HepG2 (cell line): Measurements from ENCODE around the gene TAPBP. TPM values are rescaled to one million over a fixed set of nuclear protein-coding genes. Genes with fewer than 3 reads are reported as not detected.

Source experiments
- ESRRA ChIP-seq: sonication (generic); formaldehyde crosslinking; IDR thresholded peaks from 2 replicates; pipeline ENCODE4 v1.5.1; 2020; ENCODE audit warnings: mild to moderate bottlenecking, low read depth, missing genetic modification reagents
- GATAD2A ChIP-seq: IDR thresholded peaks from 2 replicates; pipeline ENCODE4 v1.6.1; 2016
- GLMP ChIP-seq: sonication (generic); formaldehyde crosslinking; IDR thresholded peaks from 2 replicates; pipeline ENCODE4 v1.9.0; 2021; ENCODE audit warnings: missing genetic modification reagents, mild to moderate bottlenecking, borderline replicate concordance
- KDM5B ChIP-seq: sonication (generic); formaldehyde crosslinking; IDR thresholded peaks from 2 replicates; pipeline ENCODE4 v1.4.0; 2020; ENCODE audit warnings: missing genetic modification reagents, mild to moderate bottlenecking, borderline replicate concordance
- NFAT5 ChIP-seq: sonication (generic); formaldehyde crosslinking; IDR thresholded peaks from 2 replicates; pipeline ENCODE4 v1.4.0; 2020; ENCODE audit warnings: missing genetic modification reagents
- NRL ChIP-seq: sonication (generic); formaldehyde crosslinking; IDR thresholded peaks from 2 replicates; pipeline ENCODE4 v1.5.0; 2020; ENCODE audit warnings: missing genetic modification reagents, mild to moderate bottlenecking, moderate library complexity, borderline replicate concordance
- ONECUT2 ChIP-seq: sonication (generic); formaldehyde crosslinking; IDR thresholded peaks from 2 replicates; pipeline ENCODE4 v1.4.0; 2020; ENCODE audit warnings: missing genetic modification reagents
- SETDB1 ChIP-seq: sonication (generic); formaldehyde crosslinking; IDR thresholded peaks from 2 replicates; pipeline ENCODE4 v1.5.1; 2020; ENCODE audit warnings: missing genetic modification reagents, mild to moderate bottlenecking, borderline replicate concordance
- SKI ChIP-seq: fragments of 450-650 bp; IDR thresholded peaks from one replicate; pipeline ENCODE4 v1.6.1; 2018; ENCODE audit warnings: mild to moderate bottlenecking; ENCODE audit not compliant: partially characterized antibody
- TERF1 ChIP-seq: sonication (generic); formaldehyde crosslinking; IDR thresholded peaks from 2 replicates; pipeline ENCODE4 v1.8.0; 2022; ENCODE audit warnings: mild to moderate bottlenecking, missing genetic modification reagents, moderate library complexity
- ZFY ChIP-seq: sonication (generic); formaldehyde crosslinking; IDR thresholded peaks from 2 replicates; pipeline ENCODE4 v1.4.0; 2020; ENCODE audit warnings: missing genetic modification reagents
- ZMYM4 ChIP-seq: sonication (generic); formaldehyde crosslinking; IDR thresholded peaks from 2 replicates; pipeline ENCODE4 v1.8.1; 2023; ENCODE audit warnings: mild to moderate bottlenecking, missing genetic modification reagents
- ZNF331 ChIP-seq: sonication (generic); formaldehyde crosslinking; IDR thresholded peaks from 2 replicates; pipeline ENCODE4 v1.4.0; 2020; ENCODE audit warnings: missing genetic modification reagents
- ZNF441 ChIP-seq: sonication (generic); formaldehyde crosslinking; IDR thresholded peaks from 2 replicates; pipeline ENCODE4 v1.7.0; 2021; ENCODE audit warnings: missing genetic modification reagents, borderline replicate concordance
- ZNF652 ChIP-seq: IDR thresholded peaks from 2 replicates; pipeline ENCODE4 v1.6.1; 2016; ENCODE audit warnings: low read depth, borderline replicate concordance
- ZNF788 ChIP-seq: sonication (generic); formaldehyde crosslinking; IDR thresholded peaks from 2 replicates; pipeline ENCODE4 v1.5.0; 2020; ENCODE audit warnings: mild to moderate bottlenecking, missing genetic modification reagents, borderline replicate concordance
- ZSCAN12 ChIP-seq: sonication (generic); formaldehyde crosslinking; IDR thresholded peaks from 2 replicates; pipeline ENCODE4 v1.9.0; 2021; ENCODE audit warnings: mild to moderate bottlenecking, missing genetic modification reagents
- polyA plus RNA-seq, 8 experiments: library from polyadenylated mRNA; depleted of rRNA in 3 of 8; stranded (reverse) in 7 of 8; unstranded in 1 of 8; fragments of >200 nt; fragmentation: Illumina TruSeq in 4 of 8; extraction: Trizol in 4 of 8; gene quantifications; 2 replicates each; pipeline versions ENCODE4 v1.2.1 to v1.2.3, GENCODE V29; 2011 to 2016; ENCODE audit warnings: low read depth in 4 of 8, missing spikeins in 1 of 8, mixed read lengths in 1 of 8; ENCODE audit not compliant: insufficient read depth in 1 of 8
- total RNA-seq, 5 experiments: library from RNA; depleted of rRNA; stranded (reverse); fragments of >200 nt; fragmentation: Illumina TruSeq; extraction: Trizol; gene quantifications; 2 replicates each; pipeline ENCODE4 v1.2.3, GENCODE V29; 2016; ENCODE audit warnings: low read depth in 1 of 5
- TF ChIP-seq, protein P1 (sequence below): sonication (generic); formaldehyde crosslinking; IDR thresholded peaks from 2 replicates; pipeline ENCODE4 v1.4.0; 2020; ENCODE audit warnings: mild to moderate bottlenecking, missing genetic modification reagents
- TF ChIP-seq, protein P2 (sequence below): fragments of 450-650 bp; IDR thresholded peaks from 2 replicates; pipeline ENCODE4 v1.6.1; 2017; ENCODE audit warnings: mild to moderate bottlenecking

The TAPBP gene
- total and polyA plus RNA-seq, 2 of the 13 experiments (the other 11 are each of a cell fraction or from before 2014, with no cell fraction given) = 27.4 to 32.3 TPM

GRCh38 chr6:33312361-33313104, 1.3 kb downstream of the TAPBP start (continued):
- TF ChIP-seq TERF1 (CRISPR knock-in tag) (no peak), ZNF788 (CRISPR knock-in tag) (peak; percentile 84), ZNF652 (CRISPR knock-in tag) (no peak), ZSCAN12 (CRISPR knock-in tag) (no peak), GLMP (no peak), SKI (no peak), SETDB1 (CRISPR knock-in tag) (no peak), GATAD2A (peak; percentile 67; the same call in 1 of the 2 replicates), ESRRA (CRISPR knock-in tag) (no peak), ZMYM4 (CRISPR knock-in tag) (peak; percentile 58; the same call in 1 of the 2 replicates), ONECUT2 (no peak), ZFY (CRISPR knock-in tag) (no peak), NRL (CRISPR knock-in tag) (0 out of 2 replicates have a peak, but pooled peaks have one; percentile 29), ZNF331 (peak; percentile 42; the same call in 1 of the 2 replicates), ZNF441 (CRISPR knock-in tag) (no peak), KDM5B (CRISPR knock-in tag) (peak; percentile 38), NFAT5 (CRISPR knock-in tag) (no peak)
- TF ChIP-seq, protein P1, sequence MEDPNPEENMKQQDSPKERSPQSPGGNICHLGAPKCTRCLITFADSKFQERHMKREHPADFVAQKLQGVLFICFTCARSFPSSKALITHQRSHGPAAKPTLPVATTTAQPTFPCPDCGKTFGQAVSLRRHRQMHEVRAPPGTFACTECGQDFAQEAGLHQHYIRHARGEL (CRISPR knock-in tag) = peak; percentile 61; the same call in 1 of the 2 replicates
- TF ChIP-seq, protein P2, sequence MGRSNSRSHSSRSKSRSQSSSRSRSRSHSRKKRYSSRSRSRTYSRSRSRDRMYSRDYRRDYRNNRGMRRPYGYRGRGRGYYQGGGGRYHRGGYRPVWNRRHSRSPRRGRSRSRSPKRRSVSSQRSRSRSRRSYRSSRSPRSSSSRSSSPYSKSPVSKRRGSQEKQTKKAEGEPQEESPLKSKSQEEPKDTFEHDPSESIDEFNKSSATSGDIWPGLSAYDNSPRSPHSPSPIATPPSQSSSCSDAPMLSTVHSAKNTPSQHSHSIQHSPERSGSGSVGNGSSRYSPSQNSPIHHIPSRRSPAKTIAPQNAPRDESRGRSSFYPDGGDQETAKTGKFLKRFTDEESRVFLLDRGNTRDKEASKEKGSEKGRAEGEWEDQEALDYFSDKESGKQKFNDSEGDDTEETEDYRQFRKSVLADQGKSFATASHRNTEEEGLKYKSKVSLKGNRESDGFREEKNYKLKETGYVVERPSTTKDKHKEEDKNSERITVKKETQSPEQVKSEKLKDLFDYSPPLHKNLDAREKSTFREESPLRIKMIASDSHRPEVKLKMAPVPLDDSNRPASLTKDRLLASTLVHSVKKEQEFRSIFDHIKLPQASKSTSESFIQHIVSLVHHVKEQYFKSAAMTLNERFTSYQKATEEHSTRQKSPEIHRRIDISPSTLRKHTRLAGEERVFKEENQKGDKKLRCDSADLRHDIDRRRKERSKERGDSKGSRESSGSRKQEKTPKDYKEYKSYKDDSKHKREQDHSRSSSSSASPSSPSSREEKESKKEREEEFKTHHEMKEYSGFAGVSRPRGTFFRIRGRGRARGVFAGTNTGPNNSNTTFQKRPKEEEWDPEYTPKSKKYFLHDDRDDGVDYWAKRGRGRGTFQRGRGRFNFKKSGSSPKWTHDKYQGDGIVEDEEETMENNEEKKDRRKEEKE = no peak
